Renal pelvis (tissue), 12 donors: ENCODE measurements around the gene ZNF526. TPM values are rescaled to one million over a fixed set of nuclear protein-coding genes. Genes with fewer than 3 reads are reported as not detected.

ENCODE experiments used
- DNase-seq: peaks from one replicate; pipeline ENCODE4 v3.0.0-alpha.2; 2013
- long read RNA-seq, 16 experiments: transcript quantifications; one replicate each; lab custom pipeline, GENCODE V29; 2026
- polyA plus RNA-seq, 3 donors: library from polyadenylated mRNA; unstranded; fragments of 120-200 nt; gene quantifications; one replicate each; pipeline ENCODE4 v1.2.1, GENCODE V29; 2013; ENCODE audit not compliant: insufficient read length in 3 of 3

The ZNF526 gene
- 10 to 100 TPM in 1 of 3 donors, 1 to 10 TPM in 2; 9.2 to 10.2 (median 9.3) TPM for polyA plus RNA-seq
- long read RNA-seq, donor 1, full-length matches to known transcripts, result 3 of 3 reads
- long read RNA-seq, donor 1, partial matches to known transcripts, result 0 of 3 reads
- long read RNA-seq, donor 1, other reads (novel, unspliced or antisense), result 0 of 3 reads
- long read RNA-seq, donor 2, full-length matches to known transcripts, result 5 of 5 reads
- long read RNA-seq, donor 2, partial matches to known transcripts, result 0 of 5 reads
- long read RNA-seq, donor 2, other reads (novel, unspliced or antisense), result 0 of 5 reads
- long read RNA-seq, donor 3, full-length matches to known transcripts, result 4 of 4 reads
- long read RNA-seq, donor 3, partial matches to known transcripts, result 0 of 4 reads
- long read RNA-seq, donor 3, other reads (novel, unspliced or antisense), result 0 of 4 reads
- long read RNA-seq, donor 4, full-length matches to known transcripts, result 6 of 6 reads
- long read RNA-seq, donor 4, partial matches to known transcripts, result 0 of 6 reads
- long read RNA-seq, donor 4, other reads (novel, unspliced or antisense), result 0 of 6 reads
- long read RNA-seq, donor 5, full-length matches to known transcripts, result 2 of 2 reads
- long read RNA-seq, donor 5, partial matches to known transcripts, result 0 of 2 reads
- long read RNA-seq, donor 5, other reads (novel, unspliced or antisense), result 0 of 2 reads
- long read RNA-seq, donor 6, full-length matches to known transcripts, result 3 of 97 reads
- long read RNA-seq, donor 6, partial matches to known transcripts, result 22 of 97 reads
- long read RNA-seq, donor 6, other reads (novel, unspliced or antisense), result 72 of 97 reads
- long read RNA-seq, donor 7, full-length matches to known transcripts, result 2 of 2 reads
- long read RNA-seq, donor 7, partial matches to known transcripts, result 0 of 2 reads
- long read RNA-seq, donor 7, other reads (novel, unspliced or antisense), result 0 of 2 reads
- long read RNA-seq, donor 8, full-length matches to known transcripts, result 1 of 1 reads
- long read RNA-seq, donor 8, partial matches to known transcripts, result 0 of 1 reads
- long read RNA-seq, donor 8, other reads (novel, unspliced or antisense), result 0 of 1 reads
- long read RNA-seq, donor 9, full-length matches to known transcripts, result 3 of 3 reads
- long read RNA-seq, donor 9, partial matches to known transcripts, result 0 of 3 reads
- long read RNA-seq, donor 9, other reads (novel, unspliced or antisense), result 0 of 3 reads
- long read RNA-seq, donor 10, full-length matches to known transcripts, result 4 of 4 reads
- long read RNA-seq, donor 10, partial matches to known transcripts, result 0 of 4 reads
- long read RNA-seq, donor 10, other reads (novel, unspliced or antisense), result 0 of 4 reads
- long read RNA-seq, donor 11, full-length matches to known transcripts, result 2 of 2 reads
- long read RNA-seq, donor 11, partial matches to known transcripts, result 0 of 2 reads
- long read RNA-seq, donor 11, other reads (novel, unspliced or antisense), result 0 of 2 reads
- long read RNA-seq, donor 12, full-length matches to known transcripts, result 4 of 4 reads
- long read RNA-seq, donor 12, partial matches to known transcripts, result 0 of 4 reads
- long read RNA-seq, donor 12, other reads (novel, unspliced or antisense), result 0 of 4 reads
- long read RNA-seq, donor 13, full-length matches to known transcripts, result 2 of 2 reads
- long read RNA-seq, donor 13, partial matches to known transcripts, result 0 of 2 reads
- long read RNA-seq, donor 13, other reads (novel, unspliced or antisense), result 0 of 2 reads
- long read RNA-seq, donor 14, result 0 reads
- long read RNA-seq, donor 15, full-length matches to known transcripts, result 7 of 7 reads
- long read RNA-seq, donor 15, partial matches to known transcripts, result 0 of 7 reads
- long read RNA-seq, donor 15, other reads (novel, unspliced or antisense), result 0 of 7 reads
- long read RNA-seq, donor 16, full-length matches to known transcripts, result 5 of 60 reads
- long read RNA-seq, donor 16, partial matches to known transcripts, result 25 of 60 reads
- long read RNA-seq, donor 16, other reads (novel, unspliced or antisense), result 30 of 60 reads

GRCh38 chr19:42219812-42220750 is at the start of gene ZNF526:
TSS of gene ZNF526 (plus strand) at chr19:42220312. CDS start at chr19:42224404, 4,092 bp downstream.
- peak; percentile 98 for DNase-seq

- no peak for DNase-seq
Observed at GRCh38 chr19:42170715-42171114, 49.4 kb upstream of the ZNF526 start.

GRCh38 chr19:42172261-42172660 is 47.9 kb upstream of the ZNF526 start:
- DNase-seq, result no peak

GRCh38 chr19:42173695-42174094 is 46.4 kb upstream of the ZNF526 start:
- DNase-seq, result no peak

GRCh38 chr19:42174188-42174587 is 45.9 kb upstream of the ZNF526 start:
- no peak for DNase-seq

- DNase-seq, result no peak
Observed at GRCh38 chr19:42174958-42175734, 45.0 kb upstream of the ZNF526 start.

- DNase-seq, result no peak
Observed at GRCh38 chr19:42175952-42176648, 44.0 kb upstream of the ZNF526 start.

GRCh38 chr19:42176649-42176989 is 43.5 kb upstream of the ZNF526 start:
- DNase-seq, result no peak

- peak; percentile 68 for DNase-seq
Observed at GRCh38 chr19:42176990-42177685, 43.0 kb upstream of the ZNF526 start.

- DNase-seq, result no peak
Observed at GRCh38 chr19:42177686-42178019, 42.5 kb upstream of the ZNF526 start.

GRCh38 chr19:42178791-42179674 is 41.1 kb upstream of the ZNF526 start:
- no peak for DNase-seq

- DNase-seq, result peak; percentile 62
Observed at GRCh38 chr19:42184401-42184861, 35.7 kb upstream of the ZNF526 start.

GRCh38 chr19:42185277-42185676 is 34.8 kb upstream of the ZNF526 start:
- no peak for DNase-seq

- DNase-seq, result no peak
Observed at GRCh38 chr19:42188665-42189064, 31.4 kb upstream of the ZNF526 start.

- no peak for DNase-seq
Observed at GRCh38 chr19:42189133-42189532, 31.0 kb upstream of the ZNF526 start.

- no peak for DNase-seq
Observed at GRCh38 chr19:42191330-42191729, 28.8 kb upstream of the ZNF526 start.
